HG02588 (cell line): ENCODE results near the gene CCL19.

Source experiments
- ATAC-seq: cut with Tn5 transposase; IDR thresholded peaks from one replicate; pipeline ENCODE4 v1.9.1; 2021; ENCODE audit warnings: mild to moderate bottlenecking, moderate library complexity; ENCODE audit not compliant: unreplicated experiment

The CCL19 gene

GRCh38 chr9:34701023-34701768 is 10.1 kb upstream of the CCL19 start:
- ATAC-seq, result no peak

GRCh38 chr9:34694811-34695210 is 3.7 kb upstream of the CCL19 start:
- no peak for ATAC-seq

GRCh38 chr9:34693560-34693959 is 2.5 kb upstream of the CCL19 start:
- ATAC-seq, result no peak

GRCh38 chr9:34691936-34692315 is 850 bp upstream of the CCL19 start:
- ATAC-seq, result no peak

GRCh38 chr9:34689512-34689911 is 1.6 kb downstream of the CCL19 start:
- no peak for ATAC-seq

GRCh38 chr9:34689116-34689470 is 2.0 kb downstream of the CCL19 start:
- no peak for ATAC-seq

GRCh38 chr9:34688329-34689115 is 2.6 kb downstream of the CCL19 start:
- ATAC-seq, result no peak

GRCh38 chr9:34687276-34688030 is 3.6 kb downstream of the CCL19 start:
- no peak for ATAC-seq

- no peak for ATAC-seq
These were observed 4.3 kb downstream of the CCL19 start for GRCh38 chr9:34686732-34687131.

- ATAC-seq, result no peak
These were observed 4.8 kb downstream of the CCL19 start for GRCh38 chr9:34686231-34686630.

- no peak for ATAC-seq
These were observed 5.5 kb downstream of the CCL19 start for GRCh38 chr9:34685591-34685990.

- ATAC-seq, result no peak
These were observed 6.3 kb downstream of the CCL19 start for GRCh38 chr9:34684816-34685215.

- no peak for ATAC-seq
These were observed 6.9 kb downstream of the CCL19 start for GRCh38 chr9:34684145-34684544.

GRCh38 chr9:34675869-34676268 is 15.2 kb downstream of the CCL19 start:
- no peak for ATAC-seq

GRCh38 chr9:34675048-34675714 is 15.9 kb downstream of the CCL19 start:
- ATAC-seq, result no peak

- no peak for ATAC-seq
These were observed 16.6 kb downstream of the CCL19 start for GRCh38 chr9:34674440-34674839.

- no peak for ATAC-seq
These were observed 19.8 kb downstream of the CCL19 start for GRCh38 chr9:34671307-34671706.

GRCh38 chr9:34669809-34670562 is 21.1 kb downstream of the CCL19 start:
- no peak for ATAC-seq

- peak; percentile 62 for ATAC-seq
These were observed 25.5 kb downstream of the CCL19 start for GRCh38 chr9:34665381-34666250.

- peak; percentile 19 for ATAC-seq
These were observed 26.1 kb downstream of the CCL19 start for GRCh38 chr9:34665067-34665380.
